ENCODE measurements around the gene KRT80. TPM values are rescaled to one million over a fixed set of nuclear protein-coding genes. Genes with fewer than 3 reads are reported as not detected.

KRT80 gene
- total and polyA plus RNA-seq, 2 of the 13 experiments (the other 11 are each of a cell fraction or from before 2014, with no cell fraction given): 0.27 to 0.53 TPM

- TF ChIP-seq ZBTB2 (CRISPR knock-in tag; IDR thresholded peaks at IDR 0.05; ENCODE audit: low read depth) (no peak), ZNF687 (CRISPR knock-in tag; IDR thresholded peaks at IDR 0.05) (0 out of 2 replicates have a peak, but pooled peaks have one; percentile 18), ZNF740 (CRISPR knock-in tag; IDR thresholded peaks at IDR 0.05) (no peak)
Observed at GRCh38 chr12:52120951-52121823, 70.6 kb downstream of the KRT80 start (continued).
